Measurements from ENCODE around the gene PERP.

Gene PERP

GRCh38 chr6:138078491-138078890 is 28.7 kb downstream of the PERP start:
- H3K4me2 ChIP-seq (ENCODE audit: low read length) = no peak overlapping the region
- TF ChIP-seq EZH2phosphoT487 (IDR thresholded peaks at IDR 0.05; ENCODE audit: borderline replicate concordance, low read length) = no peak
- no peak for TF ChIP-seq CTCF (IDR thresholded peaks at IDR 0.05; ENCODE audit: low read depth, low read length, poor library complexity, severe bottlenecking)

GRCh38 chr6:138073264-138073663 is 34.0 kb downstream of the PERP start:
- Histone ChIP-seq H3K4me1 (ENCODE audit: control insufficient read depth, low read length) (no peaks in the 10 kb centered on the region), H3K9me3 (ENCODE audit: control insufficient read depth, insufficient read depth, low read length) (no peaks in the 10 kb centered on the region), H3K27me3 (ENCODE audit: control insufficient read depth, low read length) (no peaks in the 10 kb centered on the region), H4K20me1 (ENCODE audit: control insufficient read depth, insufficient read depth, low read depth, low read length) (no peaks in the 10 kb centered on the region), H3K9me2 (replicated peaks; ENCODE audit: control insufficient read depth, low read length) (no peaks in the 10 kb centered on the region), H3K27ac (ENCODE audit: low read depth, low read length) (no peak overlapping the region), H3K36me3 (ENCODE audit: control insufficient read depth, low read length) (no peaks in the 10 kb centered on the region), H3K79me2 (ENCODE audit: control insufficient read depth, low read length) (no peaks in the 10 kb centered on the region), H3F3A (ENCODE audit: control insufficient read depth, insufficient read depth) (no peaks in the 10 kb centered on the region), H3K4me3 (ENCODE audit: low read length) (no peak overlapping the region), H3K4me2 (ENCODE audit: low read length) (no peak overlapping the region)
- no peak for TF ChIP-seq CTCF (IDR thresholded peaks at IDR 0.05; ENCODE audit: low read depth, low read length, poor library complexity, severe bottlenecking)
- no peak for TF ChIP-seq EZH2phosphoT487 (IDR thresholded peaks at IDR 0.05; ENCODE audit: borderline replicate concordance, low read length)

More at GRCh38 chr6:138078491-138078890, 28.7 kb downstream of the PERP start:
- H3K9me2 ChIP-seq (replicated peaks; ENCODE audit: control insufficient read depth, low read length) = no peaks in the 10 kb centered on the region
- no peaks in the 10 kb centered on the region for H3K4me1 ChIP-seq (ENCODE audit: control insufficient read depth, low read length)
- no peaks in the 10 kb centered on the region for H3K27me3 ChIP-seq (ENCODE audit: control insufficient read depth, low read length)
- no peak overlapping the region for H3K4me3 ChIP-seq (ENCODE audit: low read length)
- H3F3A ChIP-seq (ENCODE audit: control insufficient read depth, insufficient read depth) = no peaks in the 10 kb centered on the region
- H3K9me3 ChIP-seq (ENCODE audit: control insufficient read depth, insufficient read depth, low read length) = no peaks in the 10 kb centered on the region
- no peak overlapping the region for H3K27ac ChIP-seq (ENCODE audit: low read depth, low read length)
- H3K79me2 ChIP-seq (ENCODE audit: control insufficient read depth, low read length) = no peaks in the 10 kb centered on the region
- no peaks in the 10 kb centered on the region for H4K20me1 ChIP-seq (ENCODE audit: control insufficient read depth, insufficient read depth, low read depth, low read length)
- H3K36me3 ChIP-seq (ENCODE audit: control insufficient read depth, low read length) = no peaks in the 10 kb centered on the region

- Histone ChIP-seq H3K9me3 (ENCODE audit: control insufficient read depth, insufficient read depth, low read length) (no peaks in the 10 kb centered on the region), H3K4me1 (ENCODE audit: control insufficient read depth, low read length) (no peaks in the 10 kb centered on the region), H3K27me3 (ENCODE audit: control insufficient read depth, low read length) (no peaks in the 10 kb centered on the region), H3K9me2 (replicated peaks; ENCODE audit: control insufficient read depth, low read length) (no peaks in the 10 kb centered on the region), H3K36me3 (ENCODE audit: control insufficient read depth, low read length) (no peaks in the 10 kb centered on the region), H3K4me3 (ENCODE audit: low read length) (no peak overlapping the region), H3K79me2 (ENCODE audit: control insufficient read depth, low read length) (no peaks in the 10 kb centered on the region), H4K20me1 (ENCODE audit: control insufficient read depth, insufficient read depth, low read depth, low read length) (no peaks in the 10 kb centered on the region), H3K27ac (ENCODE audit: low read depth, low read length) (no peak overlapping the region), H3K4me2 (ENCODE audit: low read length) (no peak overlapping the region), H3F3A (ENCODE audit: control insufficient read depth, insufficient read depth) (no peaks in the 10 kb centered on the region)
- TF ChIP-seq EZH2phosphoT487 (IDR thresholded peaks at IDR 0.05; ENCODE audit: borderline replicate concordance, low read length) (no peak), CTCF (IDR thresholded peaks at IDR 0.05; ENCODE audit: low read depth, low read length, poor library complexity, severe bottlenecking) (no peak)
Measured at GRCh38 chr6:138063726-138064125, 43.5 kb downstream of the PERP start.

GRCh38 chr6:138054982-138055381 is 52.2 kb downstream of the PERP start:
- TF ChIP-seq EZH2phosphoT487 (IDR thresholded peaks at IDR 0.05; ENCODE audit: borderline replicate concordance, low read length) (no peak), CTCF (IDR thresholded peaks at IDR 0.05; ENCODE audit: low read depth, low read length, poor library complexity, severe bottlenecking) (no peak)
- Histone ChIP-seq H3K4me3 (ENCODE audit: low read length) (no peak overlapping the region), H4K20me1 (ENCODE audit: control insufficient read depth, insufficient read depth, low read depth, low read length) (no peaks in the 10 kb centered on the region)

More at GRCh38 chr6:138054982-138055381, 52.2 kb downstream of the PERP start:
- Histone ChIP-seq H3K27ac (ENCODE audit: low read depth, low read length) (no peak overlapping the region), H3K79me2 (ENCODE audit: control insufficient read depth, low read length) (no peaks in the 10 kb centered on the region), H3K9me2 (replicated peaks; ENCODE audit: control insufficient read depth, low read length) (no peaks in the 10 kb centered on the region), H3K9me3 (ENCODE audit: control insufficient read depth, insufficient read depth, low read length) (no peaks in the 10 kb centered on the region; the same call in 1 of the 2 replicates), H3K27me3 (ENCODE audit: control insufficient read depth, low read length) (no peaks in the 10 kb centered on the region), H3K36me3 (ENCODE audit: control insufficient read depth, low read length) (no peaks in the 10 kb centered on the region), H3K4me2 (ENCODE audit: low read length) (no peak overlapping the region), H3F3A (ENCODE audit: control insufficient read depth, insufficient read depth) (no peaks in the 10 kb centered on the region), H3K4me1 (ENCODE audit: control insufficient read depth, low read length) (no peaks in the 10 kb centered on the region)
